NT2/D1 (cell line): ENCODE results near the gene IQSEC3.
"Not testable (repeated sequence)": the region's sequence is repeated elsewhere in the genome, so short reads cannot be mapped to it uniquely, and the experiment has no call there.

Experiments
- DNase-seq: peaks from one replicate; pipeline ENCODE4 v3.0.0-alpha.2; 2011; ENCODE audit warnings: low read depth, low spot score
- H3K27me3 ChIP-seq: 2 replicates; pipeline ENCODE4 v1.6.0; 2011; ENCODE audit warnings: mild to moderate bottlenecking; ENCODE audit not compliant: insufficient read length, insufficient read depth
- H3K36me3 ChIP-seq: 2 replicates; pipeline ENCODE4 v1.6.1; 2011; ENCODE audit warnings: mild to moderate bottlenecking, low read length, mixed read lengths; ENCODE audit not compliant: insufficient read depth, insufficient read length
- H3K4me1 ChIP-seq: 2 replicates; pipeline ENCODE4 v1.5.1; 2011; ENCODE audit not compliant: insufficient read depth, insufficient read length
- H3K4me3 ChIP-seq: 2 replicates; pipeline ENCODE4 v1.5.1; 2011; ENCODE audit warnings: low read depth; ENCODE audit not compliant: insufficient read length
- H3K9ac ChIP-seq: 2 replicates; pipeline ENCODE4 v1.6.0; 2011; ENCODE audit warnings: low read depth; ENCODE audit not compliant: insufficient read length
- H3K9me3 ChIP-seq: 2 replicates; pipeline ENCODE4 v1.5.1; 2011; ENCODE audit warnings: mild to moderate bottlenecking, low read length; ENCODE audit not compliant: insufficient read depth
- SUZ12 ChIP-seq: IDR thresholded peaks from 2 replicates; pipeline ENCODE4 v1.6.1; 2011; ENCODE audit not compliant: insufficient read length, insufficient read depth; ENCODE audit errors: extremely low read depth
- YY1 ChIP-seq: IDR thresholded peaks from 2 replicates; pipeline ENCODE4 v1.6.1; 2011; ENCODE audit not compliant: insufficient read length, insufficient read depth
- ZNF274 ChIP-seq: IDR thresholded peaks from 2 replicates; pipeline ENCODE4 v1.6.1; 2011; ENCODE audit warnings: mild to moderate bottlenecking, low read depth, low read length

Gene IQSEC3

DNA sequence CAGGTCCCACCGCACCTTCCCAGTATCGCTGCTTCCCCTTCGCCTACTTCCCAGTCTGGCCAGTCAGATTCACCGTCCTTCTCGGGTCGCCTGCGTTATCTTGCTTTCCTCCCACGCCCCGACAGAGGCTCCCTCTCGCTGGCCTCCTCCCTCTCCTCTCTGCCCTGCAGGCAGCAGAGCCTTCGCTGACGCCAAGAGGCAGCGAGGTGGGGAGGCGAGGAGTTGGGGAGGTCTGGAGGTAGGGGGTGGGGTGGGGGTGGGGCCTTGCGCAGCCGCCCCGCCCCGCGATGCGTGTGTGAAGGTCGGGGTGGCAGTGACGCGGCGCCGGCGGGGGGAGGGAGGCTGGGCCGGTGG, at the start of gene IQSEC3:
IQSEC3 (plus strand) TSS at position 340 of the 354 bp plus-strand sequence. CDS start 116 bp downstream, outside the sequence.
- H3K4me3 ChIP-seq = peak within 1 kb of the TSS; percentile 32
- DNase-seq, H3K36me3 ChIP-seq, H3K9me3 ChIP-seq, H3K4me1 ChIP-seq: not testable (repeated sequence)
- peak within 1 kb of the TSS; percentile 42 for H3K9ac ChIP-seq
- peaks cover 50% of the 10 kb centered on the region for H3K27me3 ChIP-seq

DNA sequence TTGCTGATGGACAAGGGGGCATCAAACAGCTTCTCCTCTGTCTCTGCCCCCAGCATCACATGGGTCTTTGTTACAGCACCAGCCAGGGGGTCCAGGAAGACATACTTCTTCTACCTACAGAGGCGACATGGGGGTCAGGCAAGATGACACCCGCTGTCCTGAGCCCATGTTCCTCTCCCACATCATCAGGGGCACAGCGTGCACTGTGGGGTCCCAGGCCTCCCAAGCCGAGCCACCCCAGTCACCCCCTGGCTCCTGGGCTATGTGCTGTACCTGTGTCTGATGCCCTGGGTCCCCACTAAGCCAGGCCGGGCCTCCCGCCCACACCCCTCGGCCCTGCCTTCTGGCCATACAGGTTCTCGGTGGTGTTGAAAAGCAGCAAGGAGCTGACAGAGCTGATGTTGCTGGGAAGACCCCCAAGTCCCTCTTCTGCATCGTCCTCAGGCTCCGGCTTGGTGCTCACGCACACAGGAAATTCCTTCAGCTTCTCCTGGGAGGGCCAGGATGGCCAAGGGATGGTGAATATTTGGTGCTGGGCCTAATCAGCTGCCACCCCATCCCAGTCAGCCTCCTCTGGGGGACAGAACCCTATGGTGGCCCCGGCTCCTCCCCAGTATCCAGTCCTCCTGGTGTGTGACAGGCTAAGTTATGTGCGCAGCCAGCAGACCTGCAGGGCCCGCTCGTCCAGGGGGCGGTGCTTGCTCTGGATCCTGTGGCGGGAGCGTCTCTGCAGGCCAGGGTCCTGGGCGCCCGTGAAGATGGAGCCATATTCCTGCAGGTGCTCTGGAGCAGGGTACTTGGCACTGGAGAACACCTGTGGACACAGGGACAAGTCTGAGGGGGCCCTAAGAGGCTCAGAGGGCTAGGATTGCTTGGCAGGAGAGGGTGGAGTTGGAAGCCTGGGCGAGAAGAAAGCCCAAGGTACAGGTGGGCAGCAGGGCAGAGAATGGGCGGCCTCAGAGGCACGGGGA, 48.9 kb upstream of the IQSEC3 start:
- Histone ChIP-seq H3K36me3 (peaks cover 24% of the 10 kb centered on the region), H3K9me3 (peaks cover 11% of the 10 kb centered on the region; the same call in 1 of the 2 replicates)
- H3K27me3 ChIP-seq, H3K4me1 ChIP-seq, H3K4me3 ChIP-seq, DNase-seq, H3K9ac ChIP-seq: not testable (repeated sequence)

DNA sequence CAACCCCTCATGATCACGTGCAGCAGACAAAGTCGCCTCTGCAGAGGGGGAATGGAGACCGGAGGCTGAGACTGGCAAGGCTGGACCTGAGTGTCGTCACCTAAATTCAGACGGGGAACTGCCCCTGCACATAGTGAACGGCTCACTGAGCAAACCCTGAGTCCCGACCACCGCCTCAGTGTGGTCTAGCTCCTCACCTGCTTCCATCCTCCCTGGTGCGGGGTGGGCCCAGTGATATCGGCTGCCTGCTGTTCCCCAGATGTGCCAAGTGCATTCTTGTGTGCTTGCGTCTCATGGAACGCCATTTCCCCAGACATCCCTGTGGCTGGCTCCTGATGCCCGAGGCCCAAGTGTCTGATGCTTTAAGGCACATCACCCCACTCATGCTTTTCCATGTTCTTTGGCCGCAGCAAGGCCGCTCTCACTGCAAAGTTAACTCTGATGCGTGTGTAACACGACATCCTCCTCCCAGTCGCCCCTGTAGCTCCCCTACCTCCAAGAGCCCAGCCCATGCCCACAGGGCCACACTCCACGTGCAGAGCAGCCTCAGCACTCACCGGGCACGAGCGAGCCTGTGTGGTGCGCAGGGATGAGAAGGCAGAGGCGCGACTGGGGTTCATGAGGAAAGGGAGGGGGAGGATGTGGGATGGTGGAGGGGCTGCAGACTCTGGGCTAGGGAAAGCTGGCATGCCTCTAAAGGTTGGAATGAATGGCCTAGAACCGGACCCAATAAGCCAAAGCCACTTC, 47.6 kb upstream of the IQSEC3 start:
- H3K4me3 ChIP-seq, H3K9ac ChIP-seq, DNase-seq, H3K4me1 ChIP-seq, H3K9me3 ChIP-seq, H3K27me3 ChIP-seq: not testable (repeated sequence)
- H3K36me3 ChIP-seq = peaks cover 26% of the 10 kb centered on the region

DNA sequence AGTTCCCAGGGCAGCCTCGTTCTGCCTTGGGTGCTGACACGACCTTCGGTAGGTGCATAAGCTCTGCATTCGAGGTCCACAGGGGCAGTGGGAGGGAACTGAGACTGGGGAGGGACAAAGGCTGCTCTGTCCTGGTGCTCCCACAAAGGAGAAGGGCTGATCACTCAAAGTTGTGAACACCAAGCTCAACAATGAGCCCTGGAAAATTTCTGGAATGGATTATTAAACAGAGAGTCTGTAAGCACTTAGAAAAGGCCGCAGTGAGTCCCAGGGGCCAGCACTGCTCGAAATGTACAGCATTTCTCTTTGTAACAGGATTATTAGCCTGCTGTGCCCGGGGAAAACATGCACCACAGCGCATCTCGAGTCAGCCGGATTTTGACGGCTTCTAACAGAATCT, 46.7 kb upstream of the IQSEC3 start:
- DNase-seq, H3K9ac ChIP-seq, H3K4me1 ChIP-seq, H3K27me3 ChIP-seq, H3K4me3 ChIP-seq, H3K9me3 ChIP-seq: not testable (repeated sequence)
- peaks cover 26% of the 10 kb centered on the region for H3K36me3 ChIP-seq

- Histone ChIP-seq H3K9ac (no peak overlapping the region), H3K4me1 (no peaks in the 10 kb centered on the region), H3K9me3 (no peaks in the 10 kb centered on the region), H3K4me3 (no peak overlapping the region), H3K27me3 (no peaks in the 10 kb centered on the region), H3K36me3 (peaks cover 26% of the 10 kb centered on the region)
- TF ChIP-seq YY1 = no peak
- no peak for TF ChIP-seq SUZ12
- no peak for TF ChIP-seq ZNF274
- DNase-seq = no peak
These were observed 45.8 kb upstream of the IQSEC3 start for GRCh38 chr12:20757-21156.

- TF ChIP-seq SUZ12 (no peak), YY1 (no peak), ZNF274 (no peak)
- H3K4me1 ChIP-seq = no peaks in the 10 kb centered on the region
- H3K27me3 ChIP-seq = no peaks in the 10 kb centered on the region
- no peak for DNase-seq
- no peak overlapping the region for H3K9ac ChIP-seq
- no peaks in the 10 kb centered on the region for H3K9me3 ChIP-seq
- peaks cover 26% of the 10 kb centered on the region for H3K36me3 ChIP-seq
- H3K4me3 ChIP-seq = no peak overlapping the region
These were observed 45.0 kb upstream of the IQSEC3 start for GRCh38 chr12:21301-22189.

- H3K27me3 ChIP-seq = no peaks in the 10 kb centered on the region
- H3K9ac ChIP-seq = no peak overlapping the region
- H3K4me1 ChIP-seq = no peaks in the 10 kb centered on the region
- no peaks in the 10 kb centered on the region for H3K9me3 ChIP-seq
- no peak for TF ChIP-seq YY1
- no peak for TF ChIP-seq ZNF274
- TF ChIP-seq SUZ12 = no peak
- DNase-seq = no peak
- no peak overlapping the region for H3K4me3 ChIP-seq
- H3K36me3 ChIP-seq = peaks cover 26% of the 10 kb centered on the region
These were observed 44.4 kb upstream of the IQSEC3 start for GRCh38 chr12:22190-22529.
